ENCODE results near the gene AMER2. TPM values are rescaled to one million over a fixed set of nuclear protein-coding genes. Genes with fewer than 3 reads are reported as not detected.

Gene AMER2
- polyA plus RNA-seq, 1 donor (not counting 4 experiments of a cell fraction or from before 2014, with no cell fraction given), result not detected

DNA sequence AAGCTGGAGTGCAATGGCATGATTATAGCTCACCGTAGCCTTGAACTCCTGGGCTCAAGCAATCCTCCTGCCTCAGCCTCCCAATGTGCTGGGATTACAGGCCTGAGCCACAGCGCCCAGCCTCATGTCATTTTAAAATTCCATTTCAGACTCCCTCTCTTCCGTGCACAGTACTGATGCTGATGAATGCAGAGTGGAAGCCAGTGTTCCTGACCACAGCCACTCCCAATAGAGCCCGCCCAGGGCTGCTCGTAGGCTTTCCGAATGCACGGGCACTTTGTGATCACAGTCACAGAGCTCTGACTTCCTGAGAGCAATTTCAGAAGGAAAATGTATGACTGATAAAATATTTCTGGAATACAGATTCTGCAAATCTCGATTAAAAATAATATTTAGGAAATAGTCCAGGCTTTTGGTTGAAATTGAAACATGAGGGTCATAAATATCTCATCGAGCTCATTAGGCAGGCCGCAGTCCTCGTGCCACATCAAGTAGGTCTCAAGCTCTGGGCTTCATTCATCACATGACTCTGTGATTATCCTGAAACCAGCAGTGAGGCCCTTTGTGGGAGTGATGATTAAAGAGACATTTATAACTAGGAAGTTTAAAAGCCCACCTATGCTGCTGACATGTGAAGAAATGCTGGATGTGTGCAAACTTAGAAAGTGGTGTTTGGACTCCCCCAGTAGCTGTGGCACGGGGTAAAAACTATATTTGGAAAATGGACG is 38.9 kb upstream of the AMER2 start:
- Histone ChIP-seq H3K4me2 (ENCODE audit: control insufficient read depth, extremely low read depth, insufficient read depth, low read depth, low read length) (no peak overlapping the region), H3K9me1 (ENCODE audit: control insufficient read depth, extremely low read depth, insufficient read depth, low read length) (no peaks in the 10 kb centered on the region), H3K9ac (ENCODE audit: control insufficient read depth, extremely low read depth, insufficient read depth, low read length) (no peak overlapping the region), H2AFZ (ENCODE audit: control insufficient read depth, low read length) (no peak overlapping the region), H3K27ac (ENCODE audit: control insufficient read depth, insufficient read depth, low read length) (no peak overlapping the region), H3K79me2 (ENCODE audit: control insufficient read depth, insufficient read depth, low read length) (no peaks in the 10 kb centered on the region), H3K36me3 (ENCODE audit: control insufficient read depth in 2 of 2, extremely low read depth in 1 of 2, insufficient read depth in 2 of 2, low read length in 2 of 2) (no peaks in the 10 kb centered on the region), H4K20me1 (ENCODE audit: control insufficient read depth, extremely low read depth, insufficient read depth, low read length) (no peaks in the 10 kb centered on the region), H3K27me3 (ENCODE audit: control insufficient read depth, extremely low read depth, insufficient read depth, low read length) (no peaks in the 10 kb centered on the region), H3K4me3 (ENCODE audit: control insufficient read depth in 2 of 3, extremely low read depth in 1 of 3, insufficient read depth in 2 of 3, low read depth in 1 of 3, low read length in 3 of 3) (no peak overlapping the region), H3K4me1 (ENCODE audit: control insufficient read depth, extremely low read depth, insufficient read depth, low read length) (peaks cover 12% of the 10 kb centered on the region), H3K9me3 (ENCODE audit: control insufficient read depth, low read depth, low read length) (no peaks in the 10 kb centered on the region)
- dilution Hi-C loops (cut with MboI; ENCODE audit: extremely low pct_ligation_motif_present, low sequenced_read_pairs), result no loop called here
- no peak for TF ChIP-seq EZH2 (IDR thresholded peaks at IDR 0.05; ENCODE audit: low read length)
- TF ChIP-seq, protein P1, sequence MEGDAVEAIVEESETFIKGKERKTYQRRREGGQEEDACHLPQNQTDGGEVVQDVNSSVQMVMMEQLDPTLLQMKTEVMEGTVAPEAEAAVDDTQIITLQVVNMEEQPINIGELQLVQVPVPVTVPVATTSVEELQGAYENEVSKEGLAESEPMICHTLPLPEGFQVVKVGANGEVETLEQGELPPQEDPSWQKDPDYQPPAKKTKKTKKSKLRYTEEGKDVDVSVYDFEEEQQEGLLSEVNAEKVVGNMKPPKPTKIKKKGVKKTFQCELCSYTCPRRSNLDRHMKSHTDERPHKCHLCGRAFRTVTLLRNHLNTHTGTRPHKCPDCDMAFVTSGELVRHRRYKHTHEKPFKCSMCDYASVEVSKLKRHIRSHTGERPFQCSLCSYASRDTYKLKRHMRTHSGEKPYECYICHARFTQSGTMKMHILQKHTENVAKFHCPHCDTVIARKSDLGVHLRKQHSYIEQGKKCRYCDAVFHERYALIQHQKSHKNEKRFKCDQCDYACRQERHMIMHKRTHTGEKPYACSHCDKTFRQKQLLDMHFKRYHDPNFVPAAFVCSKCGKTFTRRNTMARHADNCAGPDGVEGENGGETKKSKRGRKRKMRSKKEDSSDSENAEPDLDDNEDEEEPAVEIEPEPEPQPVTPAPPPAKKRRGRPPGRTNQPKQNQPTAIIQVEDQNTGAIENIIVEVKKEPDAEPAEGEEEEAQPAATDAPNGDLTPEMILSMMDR (optimal IDR thresholded peaks at IDR 0.05 in 1 of 3, IDR thresholded peaks at IDR 0.05 in 1 of 3, conservative IDR thresholded peaks at IDR 0.05 in 1 of 3; ENCODE audit: extremely low read depth in 1 of 3, insufficient read depth in 2 of 3, low read length in 3 of 3), result no peak
- FAIRE-seq (no peak), DNase-seq (ENCODE audit: low read depth, low spot score) (no peak)

DNA sequence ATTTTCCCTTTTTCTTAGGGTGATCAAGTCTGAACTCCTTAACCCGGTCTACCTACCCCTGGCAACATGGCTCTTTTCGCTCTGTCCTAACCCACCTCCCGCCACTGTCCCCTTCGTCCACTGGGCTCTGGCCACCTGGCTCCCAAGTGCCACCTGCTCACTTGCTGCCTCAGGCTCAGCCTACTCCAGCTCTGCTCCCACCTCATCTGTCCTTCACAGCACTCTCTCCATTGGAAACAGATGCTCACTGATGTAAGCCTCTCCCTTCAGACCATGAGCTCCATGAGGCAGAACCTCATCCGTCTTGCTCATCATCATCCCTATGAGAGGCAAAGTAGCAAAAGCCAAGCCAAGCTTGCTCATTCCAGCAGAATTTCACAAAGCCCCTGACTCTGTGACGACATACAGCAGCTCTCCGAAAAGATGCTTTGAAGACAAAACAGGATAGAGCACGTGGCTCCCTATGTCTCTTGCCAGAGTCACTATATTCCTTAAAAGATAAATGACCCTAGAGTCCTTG is 35.3 kb upstream of the AMER2 start:
- Histone ChIP-seq H3K27ac (ENCODE audit: control insufficient read depth, insufficient read depth, low read length) (no peak overlapping the region), H3K4me2 (ENCODE audit: control insufficient read depth, extremely low read depth, insufficient read depth, low read depth, low read length) (no peak overlapping the region), H3K9me3 (ENCODE audit: control insufficient read depth, low read depth, low read length) (no peaks in the 10 kb centered on the region), H3K9me1 (ENCODE audit: control insufficient read depth, extremely low read depth, insufficient read depth, low read length) (no peaks in the 10 kb centered on the region), H3K27me3 (ENCODE audit: control insufficient read depth, extremely low read depth, insufficient read depth, low read length) (no peaks in the 10 kb centered on the region), H4K20me1 (ENCODE audit: control insufficient read depth, extremely low read depth, insufficient read depth, low read length) (no peaks in the 10 kb centered on the region), H3K36me3 (ENCODE audit: control insufficient read depth in 2 of 2, extremely low read depth in 1 of 2, insufficient read depth in 2 of 2, low read length in 2 of 2) (no peaks in the 10 kb centered on the region), H2AFZ (ENCODE audit: control insufficient read depth, low read length) (no peak overlapping the region), H3K9ac (ENCODE audit: control insufficient read depth, extremely low read depth, insufficient read depth, low read length) (no peak overlapping the region), H3K79me2 (ENCODE audit: control insufficient read depth, insufficient read depth, low read length) (no peaks in the 10 kb centered on the region), H3K4me3 (ENCODE audit: control insufficient read depth in 2 of 3, extremely low read depth in 1 of 3, insufficient read depth in 2 of 3, low read depth in 1 of 3, low read length in 3 of 3) (no peak overlapping the region), H3K4me1 (ENCODE audit: control insufficient read depth, extremely low read depth, insufficient read depth, low read length) (no peaks in the 10 kb centered on the region)
- no peak for DNase-seq (ENCODE audit: low read depth, low spot score)
- dilution Hi-C loops (cut with MboI; ENCODE audit: extremely low pct_ligation_motif_present, low sequenced_read_pairs), result no loop called here
- no peak for FAIRE-seq
- TF ChIP-seq EZH2 (IDR thresholded peaks at IDR 0.05; ENCODE audit: low read length), result no peak
- TF ChIP-seq, protein P1 (optimal IDR thresholded peaks at IDR 0.05 in 1 of 3, IDR thresholded peaks at IDR 0.05 in 1 of 3, conservative IDR thresholded peaks at IDR 0.05 in 1 of 3; ENCODE audit: extremely low read depth in 1 of 3, insufficient read depth in 2 of 3, low read length in 3 of 3), result no peak

Data from keratinocyte (primary cell).